Hepatocyte (in vitro differentiated cells): ENCODE measurements around the gene ZBED1. TPM values are rescaled to one million over a fixed set of nuclear protein-coding genes. Genes with fewer than 3 reads are reported as not detected.

Experiments used
- DNase-seq: peaks from one replicate; pipeline ENCODE4 v3.0.0-alpha.2; 2016; ENCODE audit warnings: low spot score
- H2AFZ ChIP-seq: fragments of 200-600 bp; sonication (generic); 2 replicates; pipeline ENCODE4 v1.6.0; 2016; ENCODE audit warnings: antibody characterized with exemption, mild to moderate bottlenecking
- H3K27ac ChIP-seq: fragments of 200-600 bp; sonication (generic); 2 replicates; pipeline ENCODE4 v1.5.1; 2016; ENCODE audit warnings: mild to moderate bottlenecking
- H3K27me3 ChIP-seq: fragments of 200-600 bp; sonication (generic); 2 replicates; pipeline ENCODE4 v1.6.1; 2016
- H3K36me3 ChIP-seq: fragments of 200-600 bp; sonication (generic); replicated peaks from 2 replicates; pipeline ENCODE4 v1.5.1; 2016; ENCODE audit warnings: low read depth; ENCODE audit not compliant: insufficient read depth
- H3K4me1 ChIP-seq: fragments of 200-600 bp; sonication (generic); 2 replicates; pipeline ENCODE4 v1.5.1; 2016; ENCODE audit warnings: mild to moderate bottlenecking, moderate library complexity; ENCODE audit not compliant: insufficient read depth
- H3K4me2 ChIP-seq: fragments of 200-600 bp; sonication (generic); 2 replicates; pipeline ENCODE4 v1.6.0; 2016
- H3K4me3 ChIP-seq: fragments of 200-600 bp; sonication (generic); 2 replicates; pipeline ENCODE4 v1.5.1; 2016; ENCODE audit warnings: mild to moderate bottlenecking
- H3K79me2 ChIP-seq: fragments of 200-600 bp; sonication (generic); 2 replicates; pipeline ENCODE4 v1.6.0; 2017; ENCODE audit warnings: mild to moderate bottlenecking
- H3K9me2 ChIP-seq: fragments of 200-600 bp; sonication (generic); replicated peaks from 2 replicates; pipeline ENCODE4 v1.6.0; 2017; ENCODE audit warnings: mild to moderate bottlenecking; ENCODE audit not compliant: insufficient read depth
- H3K9me3 ChIP-seq: fragments of 200-600 bp; sonication (generic); 2 replicates; pipeline ENCODE4 v1.5.1; 2016; ENCODE audit warnings: low read depth, mild to moderate bottlenecking
- H4K20me1 ChIP-seq: fragments of 200-600 bp; sonication (generic); 2 replicates; pipeline ENCODE4 v1.6.0; 2016; ENCODE audit warnings: mild to moderate bottlenecking; ENCODE audit not compliant: insufficient read depth, poor library complexity, severe bottlenecking
- CTCF ChIP-seq: fragments of 200-600 bp; sonication (generic); IDR thresholded peaks from 2 replicates; pipeline ENCODE4 v1.5.1; 2016; ENCODE audit warnings: antibody characterized with exemption, mild to moderate bottlenecking; ENCODE audit not compliant: poor library complexity
- EZH2 ChIP-seq: fragments of 200-600 bp; sonication (generic); IDR thresholded peaks from 2 replicates; pipeline ENCODE4 v1.6.1; 2016; ENCODE audit warnings: antibody characterized with exemption, mild to moderate bottlenecking, borderline replicate concordance
- EZH2phosphoT487 ChIP-seq: fragments of 200-600 bp; sonication (generic); IDR thresholded peaks from one replicate; pipeline ENCODE4 v1.6.1; 2018; ENCODE audit warnings: antibody characterized with exemption, mild to moderate bottlenecking, low read depth, moderate library complexity; ENCODE audit not compliant: unreplicated experiment, severe bottlenecking
- WGBS: methylation state at CpG from one replicate; pipeline ENCODE4 v1.1.6; 2016; ENCODE audit warnings: low lambda C conversion rate; ENCODE audit errors: missing lambda C conversion rate; 5-methylcytosine and 5-hydroxymethylcytosine counted together
- polyA plus RNA-seq: library from polyadenylated mRNA; unstranded; fragments of >200 nt; fragmentation: Nextera tagmentation; extraction: Ambion mirVana; gene quantifications from 2 replicates; pipeline ENCODE4 v1.2.1, GENCODE V29; 2016
- total RNA-seq: library from RNA; depleted of rRNA; stranded (reverse); fragments of >200 nt; gene quantifications from 2 replicates; pipeline ENCODE4 v1.2.3, GENCODE V29; 2014

The ZBED1 gene
- total and polyA plus RNA-seq, 2 experiments from 2014 or later, result 26.4 to 41.4 TPM

GRCh38 chrX:2449135-2449886, 51.5 kb downstream of the ZBED1 start:
- Histone ChIP-seq H3K36me3 (no peaks in the 10 kb centered on the region), H3K79me2 (peaks cover 50% of the 10 kb centered on the region), H3K4me1 (no peaks in the 10 kb centered on the region), H2AFZ (no peak overlapping the region), H3K27ac (no peak overlapping the region), H3K9me3 (no peaks in the 10 kb centered on the region), H4K20me1 (no peaks in the 10 kb centered on the region), H3K9me2 (no peaks in the 10 kb centered on the region), H3K4me2 (no peak overlapping the region), H3K4me3 (no peak overlapping the region), H3K27me3 (no peaks in the 10 kb centered on the region)
- 94% methylated on average over 11 of the region's 13 CpGs for WGBS
- no peak for TF ChIP-seq EZH2phosphoT487
- no peak for TF ChIP-seq EZH2
- no peak for TF ChIP-seq CTCF
- no peak for DNase-seq

GRCh38 chrX:2447484-2447883, 53.3 kb downstream of the ZBED1 start:
- Histone ChIP-seq H3K9me2 (no peaks in the 10 kb centered on the region), H3K9me3 (no peaks in the 10 kb centered on the region), H3K27me3 (no peaks in the 10 kb centered on the region), H3K79me2 (peaks cover 39% of the 10 kb centered on the region), H2AFZ (no peak overlapping the region), H3K27ac (no peak overlapping the region), H3K4me3 (no peak overlapping the region), H3K4me2 (no peak overlapping the region), H3K4me1 (no peaks in the 10 kb centered on the region), H3K36me3 (no peaks in the 10 kb centered on the region), H4K20me1 (no peaks in the 10 kb centered on the region)
- TF ChIP-seq CTCF (no peak), EZH2phosphoT487 (no peak), EZH2 (no peak)
- no peak for DNase-seq
- WGBS, result 69% methylated on average over 2 of the region's 2 CpGs

- H3K9me3 ChIP-seq, result no peaks in the 10 kb centered on the region
- H3K36me3 ChIP-seq, result no peaks in the 10 kb centered on the region
- H3K27me3 ChIP-seq, result no peaks in the 10 kb centered on the region
- TF ChIP-seq EZH2phosphoT487, result no peak
- TF ChIP-seq CTCF, result no peak
- no peak for TF ChIP-seq EZH2
- H2AFZ ChIP-seq, result no peak overlapping the region
- peaks cover 38% of the 10 kb centered on the region for H3K79me2 ChIP-seq
- H3K27ac ChIP-seq, result no peak overlapping the region
- H4K20me1 ChIP-seq, result no peaks in the 10 kb centered on the region
- no peak overlapping the region for H3K4me2 ChIP-seq
- WGBS, result 98% methylated on average over 14 of the region's 14 CpGs
- no peaks in the 10 kb centered on the region for H3K9me2 ChIP-seq
- no peak overlapping the region for H3K4me3 ChIP-seq
- no peaks in the 10 kb centered on the region for H3K4me1 ChIP-seq
- no peak for DNase-seq
These were observed 54.0 kb downstream of the ZBED1 start for GRCh38 chrX:2446815-2447214.
